Common myeloid progenitor, CD34-positive (primary cell): ENCODE results near the gene ITPK1.

Experiments used
- CTCF ChIA-PET: fragments of 350-600 bp; sonication (Branson Sonifier 250); formaldehyde crosslinking; loops from one replicate; lab custom pipeline; 2021; ENCODE audit warnings: antibody characterized with exemption; lab: Charles Lee
- POLR2A ChIA-PET: fragments of 350-600 bp; sonication (Branson Sonifier 250); formaldehyde crosslinking; loops from one replicate; lab custom pipeline; 2021; ENCODE audit warnings: antibody characterized with exemption; lab: Charles Lee
- DNase-seq, 3 donors: peaks; one replicate each; pipeline versions ENCODE4 v3.0.0 to v3.0.0-alpha.2; 2013
- H3K27ac ChIP-seq, 2 experiments: 1 replicate in 1 of 2; 2 replicates in 1 of 2; pipeline ENCODE4 v1.7.0; 2013; ENCODE audit warnings: inconsistent platforms in 2 of 2, low read length in 2 of 2, mild to moderate bottlenecking in 2 of 2, low read depth in 1 of 2, moderate library complexity in 1 of 2; ENCODE audit not compliant: severe bottlenecking in 2 of 2, insufficient read depth in 1 of 2, poor library complexity in 1 of 2
- H3K27me3 ChIP-seq, 5 experiments: replicated peaks in 2 of 5; 1 replicate in 3 of 5; 2 replicates in 2 of 5; pipeline versions ENCODE4 v1.6.1 to v1.7.0; 2013; ENCODE audit warnings: low read length in 4 of 5, mild to moderate bottlenecking in 2 of 5, moderate library complexity in 2 of 5, inconsistent platforms in 1 of 5; ENCODE audit not compliant: insufficient read depth in 5 of 5, control insufficient read depth in 4 of 5
- H3K36me3 ChIP-seq, 4 experiments: 1 replicate in 2 of 4; 2 replicates in 2 of 4; pipeline versions ENCODE4 v1.6.1 to v1.7.0; 2013; ENCODE audit warnings: low read length in 3 of 4, control low read depth in 1 of 4, mild to moderate bottlenecking in 1 of 4; ENCODE audit not compliant: control insufficient read depth in 4 of 4, insufficient read depth in 4 of 4
- H3K4me1 ChIP-seq, 4 experiments: 1 replicate in 3 of 4; 2 replicates in 1 of 4; pipeline versions ENCODE4 v1.6.1 to v1.7.1; 2013; ENCODE audit warnings: low read length in 3 of 4, mild to moderate bottlenecking in 3 of 4, control low read depth in 1 of 4, inconsistent platforms in 1 of 4, moderate library complexity in 1 of 4; ENCODE audit not compliant: control insufficient read depth in 4 of 4, insufficient read depth in 4 of 4; ENCODE audit errors: control extremely low read depth in 1 of 4
- H3K4me3 ChIP-seq, 7 experiments: 1 replicate in 4 of 7; 2 replicates in 3 of 7; pipeline versions ENCODE4 v1.5.1 to v1.7.0; 2013; ENCODE audit warnings: mild to moderate bottlenecking in 7 of 7, low read length in 6 of 7, moderate library complexity in 6 of 7, inconsistent platforms in 2 of 7, low read depth in 2 of 7, control low read depth in 1 of 7; ENCODE audit not compliant: insufficient read depth in 4 of 7, control insufficient read depth in 1 of 7; ENCODE audit errors: extremely low read depth in 1 of 7
- H3K9me3 ChIP-seq, 5 experiments: 1 replicate in 4 of 5; 2 replicates in 1 of 5; pipeline versions ENCODE4 v1.6.1 to v1.7.1; 2013; ENCODE audit warnings: low read length in 4 of 5, mild to moderate bottlenecking in 2 of 5, inconsistent platforms in 1 of 5, low read depth in 1 of 5, moderate library complexity in 1 of 5; ENCODE audit not compliant: control insufficient read depth in 4 of 5, insufficient read depth in 2 of 5; ENCODE audit errors: control extremely low read depth in 1 of 5
- WGBS: methylation state at CpG from one replicate; pipeline ENCODE4 v1.1.5; 2013; ENCODE audit not compliant: insufficient coverage; 5-methylcytosine and 5-hydroxymethylcytosine counted together

Gene ITPK1

GRCh38 chr14:92897922-92898565 lies 217.7 kb downstream of the ITPK1 start:
- CTCF ChIA-PET: no interaction called here
- DNase-seq: no peak
- WGBS: 80% methylated on average over 5 of the region's 5 CpGs
- Histone ChIP-seq H3K4me3 (no peak overlapping the region), H3K27ac (no peak overlapping the region), H3K4me1 (peaks cover 0 to 3% (median 1%) of the 10 kb centered on the region in 4 experiments), H3K36me3 (no peaks in the 10 kb centered on the region), H3K27me3 (peaks cover 0 to 19% (median 12%) of the 10 kb centered on the region in 5 experiments), H3K9me3 (peaks cover 0 to 8% (median 3%) of the 10 kb centered on the region in 5 experiments)
- POLR2A ChIA-PET: no interaction called here

- Histone ChIP-seq H3K9me3 (peaks cover 0 to 15% (median 8%) of the 10 kb centered on the region in 5 experiments), H3K36me3 (no peaks in the 10 kb centered on the region), H3K4me3 (no peak overlapping the region), H3K27me3 (peaks cover 0 to 2% (median 0%) of the 10 kb centered on the region in 5 experiments), H3K4me1 (peaks cover 0 to 3% (median 1%) of the 10 kb centered on the region in 4 experiments), H3K27ac (no peak overlapping the region)
- 100% methylated on average over 1 of the region's 4 CpGs for WGBS
- CTCF ChIA-PET: no interaction called here
- POLR2A ChIA-PET: no interaction called here
- DNase-seq: no peak
Measured at GRCh38 chr14:92895352-92895878, 220.3 kb downstream of the ITPK1 start.

GRCh38 chr14:92892589-92892988 lies 223.1 kb downstream of the ITPK1 start:
- H3K4me3 ChIP-seq: no peak overlapping the region
- no peaks in the 10 kb centered on the region for H3K36me3 ChIP-seq
- ChIA-PET POLR2A (no interaction called here), CTCF (interaction anchor here (0.6 to 0.9 kb wide), 2 partner anchors 13 to 272 kb away, joined by 3 read pairs; no protein-coding TSS in a partner anchor)
- H3K9me3 ChIP-seq: peaks cover 0 to 19% (median 8%) of the 10 kb centered on the region in 5 experiments
- DNase-seq: no peak
- H3K27me3 ChIP-seq: peaks cover 0 to 8% (median 0%) of the 10 kb centered on the region in 5 experiments
- H3K4me1 ChIP-seq: no peaks in the 10 kb centered on the region
- H3K27ac ChIP-seq: no peak overlapping the region

- DNase-seq: peak in 1 of 3 donors; percentile 7
- 68% methylated on average over 5 of the region's 7 CpGs for whole genome bisulfite sequencing
Measured at GRCh38 chr14:92890830-92891588, 224.7 kb downstream of the ITPK1 start.

GRCh38 chr14:92888896-92889295 lies 226.8 kb downstream of the ITPK1 start:
- Histone ChIP-seq H3K9me3 (peaks cover 0 to 17% (median 8%) of the 10 kb centered on the region in 5 experiments), H3K4me1 (no peaks in the 10 kb centered on the region), H3K36me3 (no peaks in the 10 kb centered on the region), H3K27ac (no peak overlapping the region), H3K27me3 (peaks cover 0 to 9% (median 0%) of the 10 kb centered on the region in 5 experiments), H3K4me3 (no peak overlapping the region)
- no peak for DNase-seq
- POLR2A ChIA-PET: no interaction called here
- CTCF ChIA-PET: no interaction called here

More at GRCh38 chr14:92890830-92891588, 224.7 kb downstream of the ITPK1 start:
- H3K27me3 ChIP-seq: peaks cover 0 to 10% (median 0%) of the 10 kb centered on the region in 5 experiments
- H3K27ac ChIP-seq: no peak overlapping the region
- H3K36me3 ChIP-seq: no peaks in the 10 kb centered on the region
- peaks cover 0 to 19% (median 8%) of the 10 kb centered on the region in 5 experiments for H3K9me3 ChIP-seq
- CTCF ChIA-PET: no interaction called here
- no peaks in the 10 kb centered on the region for H3K4me1 ChIP-seq
- no peak overlapping the region for H3K4me3 ChIP-seq
- POLR2A ChIA-PET: no interaction called here

- Histone ChIP-seq H3K36me3 (no peaks in the 10 kb centered on the region), H3K27me3 (peaks cover 0 to 11% (median 2%) of the 10 kb centered on the region in 5 experiments), H3K4me3 (no peak overlapping the region), H3K4me1 (no peaks in the 10 kb centered on the region), H3K27ac (no peak overlapping the region), H3K9me3 (peaks cover 0 to 5% (median 0%) of the 10 kb centered on the region in 5 experiments)
- WGBS: 100% methylated on average over 1 of the region's 1 CpG
- CTCF ChIA-PET: no interaction called here
- DNase-seq: no peak
- POLR2A ChIA-PET: interaction anchor here (0.7 kb wide), 1 partner anchor 55 kb away, joined by 3 read pairs; no protein-coding TSS in a partner anchor
Measured at GRCh38 chr14:92887157-92887556, 228.6 kb downstream of the ITPK1 start.
